Vagina (tissue), 2 donors: ENCODE results near the gene ARL10. TPM values are rescaled to one million over a fixed set of nuclear protein-coding genes. Genes with fewer than 3 reads are reported as not detected.

Experiments
- DNase-seq, 2 donors: peaks; one replicate each; pipeline ENCODE4 v3.0.0-alpha.2; 2017; ENCODE audit errors: extremely low spot score in 2 of 2
- H3K27ac ChIP-seq: fragments of 200-600 bp; sonication (generic); one replicate; pipeline ENCODE4 v1.5.1; 2019
- H3K27me3 ChIP-seq: fragments of 200-600 bp; sonication (generic); one replicate; pipeline ENCODE4 v1.5.1; 2019
- H3K36me3 ChIP-seq, 2 donors: fragments of 200-600 bp; sonication (generic); one replicate each; pipeline ENCODE4 v1.5.1; 2017 to 2019
- H3K4me1 ChIP-seq: fragments of 200-600 bp; sonication (generic); one replicate; pipeline ENCODE4 v1.5.1; 2019
- H3K4me3 ChIP-seq, 2 donors: fragments of 200-600 bp; sonication (generic); 1 replicate in 1 of 2; 2 replicates in 1 of 2; pipeline ENCODE4 v1.5.1; 2016 to 2019
- H3K9me3 ChIP-seq: fragments of 200-600 bp; sonication (generic); one replicate; pipeline ENCODE4 v1.5.1; 2019
- CTCF ChIP-seq, 3 experiments: fragments of 450-650 bp in 2 of 3; fragments of 200-600 bp in 1 of 3; sonication (generic) in 1 of 3; IDR thresholded peaks; one replicate each; pipeline ENCODE4 v1.5.1; 2017 to 2019; ENCODE audit warnings: antibody characterized with exemption in 3 of 3, mild to moderate bottlenecking in 2 of 3, moderate library complexity in 2 of 3
- POLR2A ChIP-seq, 2 donors: fragments of 450-650 bp; IDR thresholded peaks; one replicate each; pipeline ENCODE4 v1.6.1; 2017; ENCODE audit warnings: antibody characterized with exemption in 2 of 2, mild to moderate bottlenecking in 2 of 2, moderate library complexity in 2 of 2
- POLR2AphosphoS5 ChIP-seq, 2 donors: sonication (generic); formaldehyde crosslinking; IDR thresholded peaks; one replicate each; pipeline ENCODE4 v1.9.0; 2017; ENCODE audit warnings: antibody characterized with exemption in 2 of 2, mild to moderate bottlenecking in 2 of 2, low read depth in 1 of 2; ENCODE audit not compliant: insufficient read depth in 1 of 2
- intact Hi-C: fragments of 100-400 bp; cut with DNase I; formaldehyde crosslinking; loops from one replicate; pipeline ENCODE4 v1.15.1; 2023
- total RNA-seq: library from RNA; depleted of rRNA; stranded (reverse); fragments of >200 nt; gene quantifications from one replicate; pipeline ENCODE4 v1.2.3, GENCODE V29; 2016

The ARL10 gene
- total RNA-seq, 1 donor from 2014 or later, result 9.8 TPM

DNA sequence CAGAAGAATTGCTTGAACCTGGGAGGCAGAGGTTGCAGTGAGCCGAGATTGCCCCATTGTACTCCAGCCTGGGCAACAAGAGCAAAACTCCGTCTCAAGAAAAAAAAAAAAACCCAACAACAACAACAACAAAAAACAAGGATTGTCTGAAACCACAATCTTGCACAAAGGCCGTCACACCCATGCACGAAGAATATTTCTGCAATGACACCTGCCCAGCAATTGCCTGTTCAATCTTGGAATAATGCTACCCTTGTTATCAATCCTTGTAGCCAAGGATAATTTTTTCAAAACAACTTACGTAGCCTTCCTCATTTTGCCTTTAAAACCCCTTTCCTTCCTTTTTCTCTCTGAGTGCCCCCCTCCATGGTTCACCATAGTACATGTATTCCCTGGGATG, 54.8 kb downstream of the ARL10 start:
- TF ChIP-seq POLR2A (IDR thresholded peaks at IDR 0.05), result no peak
- no peak for TF ChIP-seq POLR2AphosphoS5 (IDR thresholded peaks at IDR 0.05; ENCODE audit: insufficient read depth in 1 of 2, low read depth in 1 of 2)
- no peak for TF ChIP-seq CTCF (IDR thresholded peaks at IDR 0.05)
- no peak overlapping the region for H3K4me3 ChIP-seq
- intact Hi-C loops, result no loop called here

GRCh38 chr5:176420972-176421544, 55.8 kb downstream of the ARL10 start:
- Histone ChIP-seq H3K27me3 (no peaks in the 10 kb centered on the region), H3K4me1 (peaks cover 8% of the 10 kb centered on the region), H3K27ac (no peak overlapping the region), H3K9me3 (no peaks in the 10 kb centered on the region), H3K4me3 (no peak overlapping the region), H3K36me3 (no peaks in the 10 kb centered on the region)
- intact Hi-C loops, result no loop called here
- no peak for TF ChIP-seq CTCF (IDR thresholded peaks at IDR 0.05)
- no peak for TF ChIP-seq POLR2A (IDR thresholded peaks at IDR 0.05)
- TF ChIP-seq POLR2AphosphoS5 (IDR thresholded peaks at IDR 0.05; ENCODE audit: insufficient read depth in 1 of 2, low read depth in 1 of 2), result no peak
- DNase-seq, result no peak

More for the DNA sequence above, 54.8 kb downstream of the ARL10 start:
- H3K9me3 ChIP-seq, result no peaks in the 10 kb centered on the region
- DNase-seq, result no peak
- no peaks in the 10 kb centered on the region for H3K27me3 ChIP-seq
- no peaks in the 10 kb centered on the region for H3K36me3 ChIP-seq
- H3K4me1 ChIP-seq, result peaks cover 14% of the 10 kb centered on the region
- no peak overlapping the region for H3K27ac ChIP-seq

DNA sequence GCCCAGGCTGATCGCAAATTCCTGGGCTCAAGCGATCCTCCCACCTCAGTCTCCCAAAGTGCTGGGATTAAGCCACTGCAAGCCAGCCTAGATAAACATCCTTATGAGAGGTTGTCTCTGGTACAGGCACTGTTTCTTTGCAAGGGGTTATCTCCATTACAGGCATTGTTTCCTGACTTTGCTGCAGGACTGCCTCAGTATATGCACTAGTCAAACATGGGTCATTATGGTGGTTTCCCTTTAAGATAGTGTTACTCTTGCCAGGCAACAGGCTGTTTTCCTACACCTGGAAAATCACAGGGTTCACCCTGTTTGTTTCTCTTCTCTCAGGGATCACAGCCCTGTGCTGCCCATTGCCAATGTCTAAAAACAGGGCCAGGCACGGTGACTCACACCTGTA, 58.9 kb downstream of the ARL10 start:
- TF ChIP-seq POLR2A (IDR thresholded peaks at IDR 0.05), result no peak
- TF ChIP-seq CTCF (IDR thresholded peaks at IDR 0.05), result no peak
- TF ChIP-seq POLR2AphosphoS5 (IDR thresholded peaks at IDR 0.05; ENCODE audit: insufficient read depth in 1 of 2, low read depth in 1 of 2), result no peak
- H3K4me1 ChIP-seq, result no peaks in the 10 kb centered on the region
- H3K27me3 ChIP-seq, result no peaks in the 10 kb centered on the region
- DNase-seq, result no peak
- no peak overlapping the region for H3K4me3 ChIP-seq
- intact Hi-C loops, result no loop called here
- H3K9me3 ChIP-seq, result no peaks in the 10 kb centered on the region
- H3K27ac ChIP-seq, result no peak overlapping the region
- H3K36me3 ChIP-seq, result no peaks in the 10 kb centered on the region

DNA sequence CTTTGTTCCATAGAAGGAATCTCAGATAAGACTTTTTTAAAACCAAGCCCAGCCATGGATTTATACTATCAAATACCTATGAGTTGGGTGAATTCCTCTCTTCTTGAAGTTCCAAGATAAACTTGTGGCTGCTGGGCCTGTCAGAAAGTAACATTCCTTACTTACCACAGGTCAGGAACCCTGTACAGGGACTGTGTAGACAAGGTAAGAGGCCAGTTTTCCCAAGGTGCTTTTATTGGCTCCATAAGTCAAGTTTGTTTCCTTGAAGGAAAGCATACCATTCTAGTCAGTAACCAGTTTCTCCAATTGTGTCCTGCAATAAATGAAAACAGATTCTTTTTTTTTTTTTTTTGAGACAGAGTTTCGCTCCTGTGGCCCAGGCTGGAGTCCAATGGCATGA, 59.9 kb downstream of the ARL10 start:
- Histone ChIP-seq H3K9me3 (no peaks in the 10 kb centered on the region), H3K27ac (no peak overlapping the region), H3K36me3 (no peaks in the 10 kb centered on the region), H3K4me1 (no peaks in the 10 kb centered on the region), H3K4me3 (no peak overlapping the region), H3K27me3 (no peaks in the 10 kb centered on the region)
- TF ChIP-seq CTCF (IDR thresholded peaks at IDR 0.05) (no peak), POLR2AphosphoS5 (IDR thresholded peaks at IDR 0.05; ENCODE audit: insufficient read depth in 1 of 2, low read depth in 1 of 2) (no peak), POLR2A (IDR thresholded peaks at IDR 0.05) (no peak)
- no peak for DNase-seq
- intact Hi-C loops, result no loop called here

GRCh38 chr5:176425791-176426190, 60.5 kb downstream of the ARL10 start:
- no peak overlapping the region for H3K27ac ChIP-seq
- intact Hi-C loops, result no loop called here
- no peak for TF ChIP-seq CTCF (IDR thresholded peaks at IDR 0.05)
- no peak for TF ChIP-seq POLR2A (IDR thresholded peaks at IDR 0.05)
- no peak for TF ChIP-seq POLR2AphosphoS5 (IDR thresholded peaks at IDR 0.05; ENCODE audit: insufficient read depth in 1 of 2, low read depth in 1 of 2)

More at GRCh38 chr5:176425791-176426190, 60.5 kb downstream of the ARL10 start:
- Histone ChIP-seq H3K27me3 (no peaks in the 10 kb centered on the region), H3K36me3 (no peaks in the 10 kb centered on the region), H3K4me3 (no peak overlapping the region), H3K9me3 (no peaks in the 10 kb centered on the region), H3K4me1 (no peaks in the 10 kb centered on the region)
- DNase-seq, result no peak
